ENCODE results near the gene DIP2A. TPM values are rescaled to one million over a fixed set of nuclear protein-coding genes. Genes with fewer than 3 reads are reported as not detected.

DIP2A gene
- total RNA-seq, 1 experiment from 2014 or later = 39.9 TPM

DNA sequence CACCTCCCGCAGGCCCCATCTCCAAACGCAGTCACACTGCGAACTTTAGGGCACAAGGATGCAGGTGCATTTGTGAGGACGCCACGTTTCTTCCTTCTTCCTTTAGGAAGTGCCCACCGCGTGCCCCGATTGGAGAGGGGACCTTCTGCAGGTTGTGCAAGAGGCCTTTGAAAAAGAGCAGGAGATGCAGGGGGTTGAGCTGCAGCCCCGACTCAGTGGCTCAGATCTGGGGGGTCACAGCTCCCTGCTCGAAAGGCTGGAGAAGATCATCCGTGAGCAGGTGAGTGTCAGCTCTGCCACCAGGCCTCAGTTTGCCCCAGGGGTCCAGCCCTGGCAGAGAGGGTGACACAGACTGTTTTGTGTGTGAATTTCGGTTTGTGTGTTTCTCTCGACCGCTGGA lies 31.2 kb upstream of the DIP2A start:
- Histone ChIP-seq H3K27me3 (ENCODE audit: insufficient read depth, low read depth) (no peaks in the 10 kb centered on the region), H4K20me1 (ENCODE audit: insufficient read depth) (no peaks in the 10 kb centered on the region), H3K36me3 (ENCODE audit: low read depth) (no peaks in the 10 kb centered on the region), H3K4me3 (no peak overlapping the region), H3K79me2 (ENCODE audit: low read depth) (no peaks in the 10 kb centered on the region), H3K4me2 (no peak overlapping the region), H2AFZ (no peak overlapping the region), H3K9me2 (ENCODE audit: insufficient read depth) (no peaks in the 10 kb centered on the region), H3F3A (ENCODE audit: insufficient read depth, low read depth) (no peaks in the 10 kb centered on the region), H3K27ac (no peak overlapping the region), H3K9me3 (ENCODE audit: insufficient read depth, low read depth) (no peaks in the 10 kb centered on the region), H3K4me1 (replicated peaks; ENCODE audit: insufficient read depth) (no peaks in the 10 kb centered on the region)
- BruUV-seq (replicated peaks) = no TSS peak
- intact Hi-C loops (cut with micrococcal nuclease; ENCODE audit: unreplicated experiment) = no loop called here
- no peak for DNase-seq
- TF ChIP-seq CTCF (conservative IDR thresholded peaks at IDR 0.05) (no peak), EZH2 (IDR thresholded peaks at IDR 0.05; ENCODE audit: low read depth) (no peak)
- ChIA-PET CTCF (no interaction called here), POLR2A (ENCODE audit: unreplicated experiment) (no interaction called here)

- Histone ChIP-seq H2AFZ (no peak overlapping the region), H3F3A (ENCODE audit: insufficient read depth, low read depth) (no peaks in the 10 kb centered on the region), H3K27ac (no peak overlapping the region), H3K4me1 (replicated peaks; ENCODE audit: insufficient read depth) (no peaks in the 10 kb centered on the region), H3K9me3 (ENCODE audit: insufficient read depth, low read depth) (no peaks in the 10 kb centered on the region), H3K4me2 (no peak overlapping the region), H3K79me2 (ENCODE audit: low read depth) (no peaks in the 10 kb centered on the region), H3K9me2 (ENCODE audit: insufficient read depth) (no peaks in the 10 kb centered on the region), H4K20me1 (ENCODE audit: insufficient read depth) (no peaks in the 10 kb centered on the region), H3K27me3 (ENCODE audit: insufficient read depth, low read depth) (no peaks in the 10 kb centered on the region), H3K36me3 (ENCODE audit: low read depth) (no peaks in the 10 kb centered on the region), H3K4me3 (no peak overlapping the region)
- ChIA-PET CTCF (no interaction called here), POLR2A (ENCODE audit: unreplicated experiment) (no interaction called here)
- TF ChIP-seq CTCF (conservative IDR thresholded peaks at IDR 0.05) (no peak), EZH2 (IDR thresholded peaks at IDR 0.05; ENCODE audit: low read depth) (no peak)
- no TSS peak for BruUV-seq (replicated peaks)
- intact Hi-C loops (cut with micrococcal nuclease; ENCODE audit: unreplicated experiment) = no loop called here
- DNase-seq = no peak
These were observed 30.4 kb upstream of the DIP2A start for GRCh38 chr21:46428286-46428685.

DNA sequence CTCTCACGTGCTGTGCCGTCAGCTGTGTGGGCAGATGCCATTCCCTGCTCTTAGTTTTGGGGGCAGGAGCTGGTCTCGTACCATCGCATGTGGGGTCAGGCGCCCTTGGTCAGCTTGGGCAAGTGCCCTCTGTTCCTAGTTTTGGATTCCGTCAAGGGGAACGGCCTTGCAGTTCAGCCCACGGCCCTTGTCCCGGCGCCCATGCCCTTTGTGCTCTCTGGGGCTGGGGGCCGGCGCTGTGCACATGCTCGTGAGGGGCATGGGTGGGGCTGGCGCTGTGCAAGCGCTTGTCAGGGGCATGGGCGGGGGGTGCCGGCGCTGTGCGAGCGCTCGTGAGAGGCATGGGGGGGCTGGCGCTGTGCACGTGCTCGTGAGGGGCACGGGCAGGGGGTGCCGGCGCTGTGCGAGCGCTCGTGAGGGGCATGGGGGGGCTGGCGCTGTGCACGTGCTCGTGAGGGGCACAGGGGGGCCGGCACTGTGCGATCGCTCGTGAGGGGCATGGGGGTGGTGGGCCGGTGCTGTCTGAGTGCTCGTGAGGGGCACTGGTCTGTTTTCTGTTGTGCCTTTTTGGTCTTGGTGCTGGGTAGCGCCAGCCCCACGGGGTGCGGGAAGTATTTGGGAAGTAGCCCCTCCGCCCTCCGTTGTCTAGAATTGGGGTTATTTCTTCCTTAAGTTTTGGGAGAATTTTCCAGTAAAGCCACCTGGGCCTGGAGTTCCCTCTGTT lies 29.5 kb upstream of the DIP2A start:
- Histone ChIP-seq H4K20me1 (ENCODE audit: insufficient read depth) (no peaks in the 10 kb centered on the region), H3F3A (ENCODE audit: insufficient read depth, low read depth) (no peaks in the 10 kb centered on the region), H3K4me3 (no peak overlapping the region), H3K36me3 (ENCODE audit: low read depth) (no peaks in the 10 kb centered on the region), H3K79me2 (ENCODE audit: low read depth) (no peaks in the 10 kb centered on the region), H3K4me2 (no peak overlapping the region), H3K27ac (no peak overlapping the region), H3K9me3 (ENCODE audit: insufficient read depth, low read depth) (no peaks in the 10 kb centered on the region), H3K27me3 (ENCODE audit: insufficient read depth, low read depth) (no peaks in the 10 kb centered on the region), H3K9me2 (ENCODE audit: insufficient read depth) (no peaks in the 10 kb centered on the region), H2AFZ (no peak overlapping the region), H3K4me1 (replicated peaks; ENCODE audit: insufficient read depth) (no peaks in the 10 kb centered on the region)
- POLR2A ChIA-PET (ENCODE audit: unreplicated experiment) = interaction anchor here (0.6 kb wide), 1 partner anchor 1355 kb away, joined by 4 read pairs; the partner anchor contains the start of gene ADARB1
- no peak for TF ChIP-seq EZH2 (IDR thresholded peaks at IDR 0.05; ENCODE audit: low read depth)
- no peak for TF ChIP-seq CTCF (conservative IDR thresholded peaks at IDR 0.05)
- no peak for DNase-seq
- CTCF ChIA-PET = no interaction called here
- intact Hi-C loops (cut with micrococcal nuclease; ENCODE audit: unreplicated experiment) = no loop called here
- BruUV-seq (replicated peaks) = no TSS peak
